HG02840 (cell line): ENCODE data around the gene TMEM80.
"Not testable (repeated sequence)": the region's sequence is repeated elsewhere in the genome, so short reads cannot be mapped to it uniquely, and the experiment has no call there.

Experiments
- ATAC-seq: cut with Tn5 transposase; IDR thresholded peaks from one replicate; pipeline ENCODE4 v1.9.1; 2021; ENCODE audit warnings: mild to moderate bottlenecking, moderate library complexity, moderate number of reproducible peaks; ENCODE audit not compliant: unreplicated experiment, low FRiP score

The TMEM80 gene

DNA sequence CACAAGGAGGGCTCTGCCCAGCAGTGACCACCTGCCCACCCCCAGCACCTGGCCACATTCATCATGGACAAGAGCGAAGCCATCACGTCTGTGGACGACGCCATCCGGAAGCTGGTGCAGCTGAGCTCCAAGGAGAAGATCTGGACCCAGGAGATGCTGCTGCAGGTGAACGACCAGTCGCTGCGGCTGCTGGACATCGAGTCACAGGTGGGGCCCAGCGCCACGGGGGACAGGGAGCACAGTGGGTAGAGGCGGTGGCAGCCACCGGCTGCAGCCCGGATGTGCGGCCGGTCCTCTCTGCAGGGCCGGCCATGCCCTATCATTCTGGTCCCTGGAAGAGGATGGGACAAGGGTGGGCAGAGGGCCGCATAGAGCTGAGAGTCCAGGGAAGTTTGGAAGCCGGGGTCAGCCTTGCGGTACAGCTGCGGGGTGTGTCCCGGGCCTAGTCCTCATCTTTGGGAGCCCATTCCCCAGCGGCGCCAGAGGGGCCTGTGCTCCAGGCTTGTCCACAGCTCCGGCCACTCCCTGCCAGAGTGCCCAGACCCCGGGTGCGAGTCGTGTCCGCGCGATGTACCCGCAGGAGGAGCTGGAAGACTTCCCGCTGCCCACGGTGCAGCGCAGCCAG, 24.5 kb downstream of the TMEM80 start:
- no peak for ATAC-seq

DNA sequence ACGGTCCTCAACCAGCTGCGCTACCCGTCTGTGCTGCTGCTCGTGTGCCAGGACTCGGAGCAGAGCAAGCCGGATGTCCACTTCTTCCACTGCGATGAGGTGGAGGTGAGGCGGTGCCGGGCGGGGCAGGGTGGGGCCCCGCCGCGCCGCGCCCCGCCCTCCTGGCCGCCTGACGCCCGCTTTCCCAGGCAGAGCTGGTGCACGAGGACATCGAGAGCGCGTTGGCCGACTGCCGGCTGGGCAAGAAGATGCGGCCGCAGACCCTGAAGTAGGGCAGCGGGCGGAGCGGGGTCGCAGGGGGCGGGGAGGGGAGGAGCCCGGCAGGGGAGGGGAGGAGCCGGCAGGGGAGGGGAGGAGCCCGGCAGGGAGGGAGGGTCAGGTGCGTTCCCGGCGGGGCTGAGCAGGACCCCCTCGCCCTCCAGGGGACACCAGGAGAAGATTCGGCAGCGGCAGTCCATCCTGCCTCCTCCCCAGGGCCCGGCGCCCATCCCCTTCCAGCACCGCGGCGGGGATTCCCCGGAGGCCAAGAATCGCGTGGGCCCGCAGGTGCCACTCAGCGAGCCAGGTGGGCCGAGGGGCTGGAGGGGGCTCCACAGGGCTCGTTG, 25.1 kb downstream of the TMEM80 start:
- no peak for ATAC-seq

DNA sequence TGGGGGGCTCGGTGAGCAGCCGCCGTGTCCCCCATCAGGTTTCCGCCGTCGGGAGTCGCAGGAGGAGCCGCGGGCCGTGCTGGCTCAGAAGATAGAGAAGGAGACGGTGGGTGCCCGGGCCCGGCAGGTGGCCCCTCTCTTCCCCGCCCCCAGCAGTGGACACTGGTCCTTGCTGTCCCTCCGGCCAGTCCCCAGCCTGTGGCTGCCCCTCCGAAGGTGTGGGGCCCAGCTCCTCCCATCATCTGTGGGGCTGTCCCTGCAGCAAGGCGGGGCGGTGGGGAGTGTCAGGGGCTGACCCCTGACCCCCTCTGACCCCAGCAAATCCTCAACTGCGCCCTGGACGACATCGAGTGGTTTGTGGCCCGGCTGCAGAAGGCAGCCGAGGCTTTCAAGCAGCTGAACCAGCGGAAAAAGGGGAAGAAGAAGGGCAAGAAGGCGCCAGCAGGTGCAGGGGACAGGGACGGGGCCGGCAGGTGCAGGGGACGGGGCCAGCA, 25.7 kb downstream of the TMEM80 start:
- ATAC-seq: no peak

DNA sequence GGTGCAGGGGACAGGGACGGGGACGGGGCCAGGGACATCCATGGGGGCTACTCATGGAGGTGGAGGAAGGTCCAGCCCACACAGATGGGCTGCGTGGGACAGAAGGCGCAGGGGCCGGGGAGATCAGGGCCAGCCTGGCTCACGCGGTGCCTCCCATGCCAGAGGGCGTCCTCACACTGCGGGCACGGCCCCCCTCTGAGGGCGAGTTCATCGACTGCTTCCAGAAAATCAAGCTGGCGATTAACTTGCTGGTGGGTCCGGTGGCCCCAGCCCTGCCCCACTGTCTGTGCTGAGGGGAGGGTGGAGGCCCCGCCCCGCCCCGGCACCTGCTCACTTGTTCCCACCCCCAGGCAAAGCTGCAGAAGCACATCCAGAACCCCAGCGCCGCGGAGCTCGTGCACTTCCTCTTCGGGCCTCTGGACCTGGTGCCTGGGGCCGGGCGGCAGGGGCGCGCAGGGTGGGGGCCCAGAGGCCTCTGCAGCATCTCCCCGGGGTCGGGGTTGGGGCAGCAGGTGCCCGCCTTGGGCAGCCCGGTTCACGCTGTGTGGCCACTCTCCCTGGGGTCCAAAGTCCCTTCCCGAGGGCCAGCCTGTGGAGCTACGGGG, 26.2 kb downstream of the TMEM80 start:
- no peak for ATAC-seq

DNA sequence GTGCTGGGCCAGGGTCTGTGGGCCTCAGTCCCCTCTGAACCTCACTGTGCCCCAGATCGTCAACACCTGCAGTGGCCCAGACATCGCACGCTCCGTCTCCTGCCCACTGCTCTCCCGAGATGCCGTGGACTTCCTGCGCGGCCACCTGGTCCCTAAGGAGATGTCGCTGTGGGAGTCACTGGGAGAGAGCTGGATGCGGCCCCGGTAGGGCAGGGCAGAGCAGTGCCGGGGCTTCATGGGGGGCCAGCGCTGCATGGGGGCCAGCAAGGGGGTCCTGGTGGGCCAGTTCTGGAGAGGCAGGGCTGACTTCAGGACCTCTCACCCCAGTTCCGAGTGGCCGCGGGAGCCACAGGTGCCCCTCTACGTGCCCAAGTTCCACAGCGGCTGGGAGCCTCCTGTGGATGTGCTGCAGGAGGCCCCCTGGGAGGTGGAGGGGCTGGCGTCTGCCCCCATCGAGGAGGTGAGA, 26.8 kb downstream of the TMEM80 start:
- ATAC-seq: no peak

DNA sequence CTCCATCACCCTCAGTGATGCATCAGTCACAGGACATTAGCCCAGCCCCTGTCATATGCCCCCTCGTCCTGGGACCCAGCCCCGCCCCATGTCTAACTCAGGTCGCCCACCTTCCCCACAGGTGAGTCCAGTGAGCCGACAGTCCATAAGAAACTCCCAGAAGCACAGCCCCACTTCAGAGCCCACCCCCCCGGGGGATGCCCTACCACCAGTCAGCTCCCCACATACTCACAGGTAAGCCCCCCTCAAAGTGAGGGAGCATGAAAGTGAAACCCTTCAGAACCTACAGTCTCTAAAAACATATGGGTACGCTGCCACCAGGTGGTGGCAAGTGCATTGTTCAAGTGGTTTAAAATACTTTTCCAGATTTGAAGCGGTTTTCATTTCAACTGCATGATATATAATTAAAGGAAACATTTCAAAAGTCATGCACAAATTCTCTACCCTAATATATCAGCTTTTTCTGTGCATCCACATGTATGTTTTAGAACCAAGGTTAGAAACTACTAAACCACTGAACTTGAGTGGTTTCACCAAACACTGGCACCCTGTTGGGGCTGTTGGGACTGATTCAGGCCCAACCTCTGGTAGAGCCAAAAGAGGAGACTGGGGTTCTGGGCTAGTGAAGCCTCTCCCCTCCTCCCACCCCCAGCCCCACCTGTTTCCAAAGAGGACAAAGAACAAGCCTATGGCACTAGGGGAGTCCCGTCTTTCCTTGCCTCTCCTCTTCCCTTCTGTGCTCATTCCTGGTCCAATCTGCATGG, 27.7 kb downstream of the TMEM80 start:
- ATAC-seq: no peak

DNA sequence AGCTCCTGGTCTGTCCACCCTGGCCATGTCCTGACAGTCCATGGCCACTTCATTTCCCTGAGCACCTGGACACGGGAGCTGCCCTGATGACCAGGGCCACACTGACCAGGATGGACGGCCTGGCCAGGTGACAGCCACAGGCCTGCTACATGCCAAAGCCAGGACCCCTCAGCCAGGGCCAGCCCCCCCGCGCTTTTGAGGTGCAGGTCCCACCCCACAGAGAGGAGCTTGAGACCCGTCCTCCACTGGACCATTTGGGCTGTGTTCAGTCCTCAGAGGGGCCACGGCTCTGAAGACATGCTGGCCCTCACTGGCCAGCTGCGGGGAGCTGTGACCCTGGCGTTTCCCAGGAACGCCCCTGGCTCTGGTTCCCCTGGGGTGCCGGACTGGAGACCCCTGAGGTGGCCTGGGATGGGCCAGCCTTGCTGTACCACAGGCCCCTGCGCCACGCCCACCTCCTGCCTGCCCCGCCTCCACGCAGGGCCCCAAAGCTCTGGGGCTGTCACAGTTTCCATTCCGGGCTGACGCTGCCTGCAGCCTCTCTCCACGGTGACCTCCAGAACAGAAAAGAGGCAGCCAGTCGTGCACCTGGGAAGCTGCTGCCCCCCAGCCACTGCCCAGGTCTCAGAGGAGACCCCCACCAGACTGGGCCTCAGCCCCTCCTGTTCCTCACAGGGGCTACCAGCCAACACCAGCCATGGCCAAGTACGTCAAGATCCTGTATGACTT, 28.6 kb downstream of the TMEM80 start:
- ATAC-seq: no peak

DNA sequence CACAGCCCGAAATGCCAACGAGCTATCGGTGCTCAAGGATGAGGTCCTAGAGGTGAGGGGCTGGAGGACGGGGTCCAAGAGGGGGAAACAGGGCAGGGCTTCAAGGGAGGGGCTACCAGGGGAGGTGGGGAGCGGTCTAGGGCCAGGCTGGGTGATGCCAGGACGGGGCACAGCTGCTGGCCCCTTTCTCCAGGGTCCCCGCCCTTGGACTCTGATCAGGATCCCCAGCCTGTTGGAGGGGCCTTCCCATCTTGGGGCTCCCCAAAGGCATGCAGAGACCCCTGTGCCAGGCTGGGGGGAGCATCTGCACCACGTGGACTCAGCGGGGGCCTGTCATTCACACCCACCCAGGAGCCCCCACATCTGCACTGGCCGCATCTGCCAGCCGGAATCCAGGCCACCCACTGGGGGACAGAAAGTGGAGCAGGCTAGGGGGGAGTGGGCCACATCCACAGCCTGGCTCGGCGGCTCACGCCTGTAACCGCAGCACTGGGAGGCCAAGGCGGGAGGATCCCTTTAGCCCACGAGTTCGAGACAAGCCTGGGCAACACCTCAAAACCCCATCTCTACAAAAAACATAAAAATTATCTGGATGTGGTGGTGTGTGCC, 29.3 kb downstream of the TMEM80 start:
- ATAC-seq: no peak

DNA sequence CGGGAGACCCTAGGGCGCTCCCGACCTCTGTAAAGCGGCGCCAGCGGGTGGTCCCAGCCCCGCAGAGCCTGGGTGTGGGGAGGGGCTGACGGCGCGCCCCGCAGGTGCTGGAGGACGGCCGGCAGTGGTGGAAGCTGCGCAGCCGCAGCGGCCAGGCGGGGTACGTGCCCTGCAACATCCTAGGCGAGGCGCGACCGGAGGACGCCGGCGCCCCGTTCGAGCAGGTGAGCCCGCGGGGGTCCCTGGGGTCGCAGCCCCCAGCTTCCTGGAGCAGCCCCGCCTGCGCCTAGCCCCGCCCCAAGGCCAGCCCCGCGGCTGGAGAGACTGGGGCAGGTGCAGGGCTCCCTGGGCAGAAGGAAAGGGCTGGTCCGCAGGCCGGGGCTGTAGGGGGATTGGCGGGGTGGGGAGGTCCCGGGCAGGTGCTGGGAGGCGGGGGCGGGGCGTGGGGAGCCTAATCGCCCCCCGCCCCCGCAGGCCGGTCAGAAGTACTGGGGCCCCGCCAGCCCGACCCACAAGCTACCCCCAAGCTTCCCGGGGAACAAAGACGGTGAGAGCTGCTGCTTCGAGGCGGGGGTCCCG, 30.1 kb downstream of the TMEM80 start:
- ATAC-seq: no peak

DNA sequence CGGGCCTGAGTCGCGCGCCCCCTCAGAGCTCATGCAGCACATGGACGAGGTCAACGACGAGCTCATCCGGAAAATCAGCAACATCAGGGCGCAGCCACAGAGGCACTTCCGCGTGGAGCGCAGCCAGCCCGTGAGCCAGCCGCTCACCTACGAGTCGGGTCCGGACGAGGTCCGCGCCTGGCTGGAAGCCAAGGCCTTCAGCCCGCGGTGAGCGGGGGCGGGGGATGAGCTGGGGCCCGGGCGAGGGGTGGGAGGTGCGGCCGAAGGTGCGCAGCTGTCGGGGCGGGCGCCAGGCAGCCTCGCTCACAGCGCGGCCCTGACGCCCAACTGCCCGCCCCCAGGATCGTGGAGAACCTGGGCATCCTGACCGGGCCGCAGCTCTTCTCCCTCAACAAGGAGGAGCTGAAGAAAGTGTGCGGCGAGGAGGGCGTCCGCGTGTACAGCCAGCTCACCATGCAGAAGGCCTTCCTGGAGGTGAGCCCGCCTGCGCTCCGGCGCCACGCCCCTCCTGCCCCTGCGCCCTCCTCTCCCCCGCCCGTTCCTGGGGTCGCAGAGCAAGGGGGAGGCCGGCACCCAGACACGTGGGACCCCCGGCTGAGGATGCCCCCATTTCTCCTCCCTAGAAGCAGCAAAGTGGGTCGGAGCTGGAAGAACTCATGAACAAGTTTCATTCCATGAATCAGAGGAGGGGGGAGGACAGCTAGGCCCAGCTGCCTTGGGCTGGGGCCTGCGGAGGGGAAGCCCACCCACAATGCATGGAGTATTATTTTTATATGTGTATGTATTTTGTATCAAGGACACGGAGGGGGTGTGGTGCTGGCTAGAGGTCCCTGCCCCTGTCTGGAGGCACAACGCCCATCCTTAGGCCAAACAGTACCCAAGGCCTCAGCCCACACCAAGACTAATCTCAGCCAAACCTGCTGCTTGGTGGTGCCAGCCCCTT, 30.9 kb downstream of the TMEM80 start:
- ATAC-seq: no peak

DNA sequence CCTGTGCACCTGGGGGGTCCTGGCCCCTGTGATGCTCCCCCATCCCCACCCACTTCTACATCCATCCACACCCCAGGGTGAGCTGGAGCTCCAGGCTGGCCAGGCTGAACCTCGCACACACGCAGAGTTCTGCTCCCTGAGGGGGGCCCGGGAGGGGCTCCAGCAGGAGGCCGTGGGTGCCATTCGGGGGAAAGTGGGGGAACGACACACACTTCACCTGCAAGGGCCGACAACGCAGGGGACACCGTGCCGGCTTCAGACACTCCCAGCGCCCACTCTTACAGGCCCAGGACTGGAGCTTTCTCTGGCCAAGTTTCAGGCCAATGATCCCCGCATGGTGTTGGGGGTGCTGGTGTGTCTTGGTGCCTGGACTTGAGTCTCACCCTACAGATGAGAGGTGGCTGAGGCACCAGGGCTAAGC, 31.7 kb downstream of the TMEM80 start:
- no peak for ATAC-seq

DNA sequence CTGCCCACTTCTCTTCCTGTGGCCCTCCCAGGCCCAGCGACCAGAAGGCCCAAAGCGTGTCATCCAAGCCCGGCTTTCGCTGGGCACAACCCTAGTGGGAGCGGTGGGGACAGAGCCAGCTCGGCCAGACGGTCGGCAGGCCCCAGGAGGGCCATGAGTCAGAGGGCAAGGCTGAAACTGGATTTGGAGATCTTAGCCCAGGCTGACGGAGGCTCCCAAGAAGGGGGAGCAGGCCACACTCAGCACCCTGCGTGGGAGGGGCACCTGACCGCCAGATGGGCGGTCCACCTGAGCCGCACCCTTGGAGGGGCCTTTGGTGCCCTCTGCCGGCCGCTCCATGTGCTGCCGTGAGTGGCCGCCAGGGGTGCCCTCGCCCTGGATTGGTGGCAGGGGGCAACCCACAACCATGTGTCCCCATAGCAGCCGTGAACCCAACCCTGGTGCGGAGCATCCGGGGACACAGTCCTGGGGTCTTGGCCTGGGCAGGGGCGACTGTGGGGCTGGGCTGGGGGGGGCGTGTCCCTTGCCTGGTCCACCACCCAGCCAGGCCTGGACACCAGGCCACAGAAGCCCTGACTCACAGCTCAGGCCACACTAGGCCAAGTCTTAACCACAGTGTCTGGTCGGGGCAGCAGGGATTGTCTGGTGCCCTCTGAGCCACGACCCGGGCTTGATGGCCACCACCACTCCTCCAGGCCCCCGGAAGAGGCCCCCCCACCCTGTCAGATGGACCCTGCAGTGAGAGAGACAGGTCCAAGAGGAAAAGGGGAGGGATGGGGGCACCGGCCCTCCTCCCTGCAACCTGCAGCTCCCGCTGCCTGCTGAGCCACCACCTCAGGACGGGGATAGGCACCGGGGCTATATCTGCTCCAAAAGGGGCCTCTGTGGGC, 32.5 kb downstream of the TMEM80 start:
- no peak for ATAC-seq

DNA sequence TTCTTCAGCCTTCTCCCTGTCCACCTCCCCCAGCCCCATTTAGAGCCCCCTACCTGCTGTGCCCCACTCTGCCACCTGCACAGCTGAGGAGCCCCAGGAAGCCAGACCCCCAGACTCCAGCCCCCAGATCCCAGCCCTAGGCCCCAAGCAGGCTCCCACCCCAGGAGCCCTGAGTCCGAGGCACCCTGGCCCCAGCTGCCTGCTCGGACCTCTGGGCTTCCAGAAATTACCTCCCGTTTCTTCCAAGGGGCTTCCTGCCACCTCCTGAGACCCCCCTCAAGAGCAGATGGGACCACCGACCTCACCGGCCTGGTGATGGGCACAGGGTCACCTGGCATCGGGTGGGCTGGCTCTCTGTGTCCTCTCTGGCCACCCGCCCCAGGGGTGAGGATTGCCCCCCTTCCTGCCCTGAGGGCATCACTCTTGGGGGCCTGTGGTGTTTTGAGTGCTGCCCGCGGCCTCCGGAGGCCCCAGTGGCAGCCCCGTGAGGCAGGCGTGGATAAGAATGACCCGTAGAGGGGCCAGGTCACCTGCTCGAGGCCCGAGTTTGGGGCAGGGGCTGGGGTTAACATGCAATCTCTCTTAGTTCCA, 33.4 kb downstream of the TMEM80 start:
- ATAC-seq: no peak

DNA sequence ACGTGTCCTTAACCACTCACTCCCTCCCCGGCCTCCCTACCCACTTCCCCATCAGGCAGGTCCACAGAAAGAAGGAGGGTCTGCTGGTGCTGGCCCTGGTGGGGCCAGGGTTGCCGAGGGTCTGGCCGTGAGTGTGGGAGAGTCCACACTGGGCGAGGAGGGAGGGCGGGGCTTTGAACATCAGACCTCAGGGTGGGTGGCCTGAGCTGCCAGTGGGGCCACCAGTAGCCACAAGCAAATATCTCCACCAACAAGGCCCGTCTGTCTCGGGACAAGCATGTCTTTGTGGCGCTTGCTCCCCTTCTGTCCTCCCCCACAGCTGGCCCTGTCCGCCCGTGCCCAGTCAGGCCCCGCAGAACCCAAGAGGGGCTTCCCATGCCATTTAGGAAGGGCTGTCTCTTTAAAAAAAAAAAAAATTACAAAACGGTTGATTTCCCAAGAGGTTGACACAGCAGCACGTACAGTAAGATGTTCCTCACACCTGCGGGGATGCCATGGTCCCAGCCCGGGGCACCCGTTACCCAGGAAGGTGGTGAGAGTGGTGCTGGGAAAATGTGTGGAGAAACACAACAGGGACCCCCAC, 34.0 kb downstream of the TMEM80 start:
- no peak for ATAC-seq

DNA sequence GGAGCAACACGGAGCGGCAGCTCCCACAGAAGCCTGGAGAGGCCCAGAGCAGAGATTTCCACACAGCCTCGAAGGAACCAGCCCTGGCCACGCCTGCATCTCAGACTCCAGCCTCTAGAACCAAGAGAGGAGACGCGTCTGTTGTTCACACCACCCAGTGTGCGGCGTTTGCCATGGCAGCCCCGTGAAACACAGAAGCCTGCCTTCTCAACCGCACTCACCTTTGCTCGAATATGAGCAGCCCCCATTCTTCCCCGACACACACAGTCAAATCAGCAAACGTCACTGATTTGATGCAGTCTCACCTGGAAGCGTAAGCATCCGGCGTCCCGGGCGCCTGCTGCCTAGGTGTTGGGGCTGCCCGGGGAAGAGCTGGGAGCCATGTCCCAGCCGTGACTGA, 37.5 kb downstream of the TMEM80 start:
- no peak for ATAC-seq

DNA sequence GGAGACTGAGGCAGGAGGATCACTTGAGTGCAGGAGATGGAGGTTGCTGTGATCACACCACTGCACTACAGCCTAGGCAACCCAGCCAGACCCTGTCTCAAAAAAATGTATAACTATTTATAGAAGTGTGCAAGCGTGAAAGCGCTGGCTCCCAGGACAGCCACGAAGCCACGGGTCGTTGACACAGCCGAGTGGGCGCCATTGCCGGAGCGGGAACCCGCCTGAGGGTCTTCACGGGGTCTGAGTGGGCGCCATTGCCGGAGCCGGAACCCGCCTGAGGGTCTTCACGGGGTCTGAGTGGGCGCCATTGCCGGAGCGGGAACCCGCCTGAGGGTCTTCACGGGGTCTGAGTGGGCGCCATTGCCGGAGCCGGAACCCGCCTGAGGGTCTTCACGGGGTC, 38.9 kb downstream of the TMEM80 start:
- ATAC-seq: not testable (repeated sequence)

DNA sequence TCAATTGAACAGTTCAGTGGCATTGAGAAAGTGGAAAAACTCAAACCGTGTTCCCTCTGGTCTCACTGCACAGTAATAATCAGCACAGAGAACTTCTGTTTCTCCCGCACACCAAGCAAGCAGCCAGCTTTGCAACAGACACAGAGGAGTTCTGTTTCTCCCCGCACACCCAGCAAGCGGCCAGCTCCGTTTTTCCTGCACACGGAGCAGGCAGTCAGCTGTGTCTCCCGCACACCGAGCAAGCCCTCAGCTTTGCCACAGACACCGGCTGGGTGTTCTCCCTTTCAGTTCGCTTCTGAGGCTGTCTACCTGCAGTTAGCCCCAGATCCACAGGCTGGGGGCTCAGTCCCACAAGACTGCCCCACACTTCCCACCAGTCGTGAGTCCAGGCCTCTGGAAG, 41.8 kb downstream of the TMEM80 start:
- no peak for ATAC-seq
